ENCODE data around the gene NRP1.

NRP1 gene

DNA sequence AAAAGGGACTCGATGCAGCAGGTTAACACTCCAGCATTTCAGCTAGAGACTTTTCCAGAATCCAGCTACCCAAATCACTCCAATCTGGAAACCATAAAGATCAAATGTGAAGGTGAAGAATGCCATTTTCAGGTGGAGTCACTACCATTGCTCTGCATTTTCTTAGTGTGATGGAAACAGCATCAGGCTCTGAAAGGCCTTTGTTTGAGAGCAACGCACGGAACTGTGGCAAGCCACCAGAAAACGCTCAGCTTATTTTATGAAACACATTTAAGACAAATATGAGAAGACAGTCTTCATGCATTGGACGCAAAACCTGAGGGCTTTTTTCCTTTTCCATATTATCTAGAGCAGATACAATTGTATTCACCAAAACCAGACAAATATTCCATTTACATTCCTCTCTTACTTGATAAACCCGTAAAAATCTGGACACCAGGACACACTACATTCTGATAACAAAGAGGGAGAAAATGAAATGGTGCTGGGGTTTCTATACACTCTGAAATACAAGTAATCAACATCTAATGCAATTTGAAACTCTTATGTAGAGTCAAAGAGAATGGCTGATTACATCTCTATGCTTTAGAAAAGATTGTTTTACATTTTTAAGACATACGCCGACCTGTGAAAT lies 99.1 kb downstream of the NRP1 start:
- Histone ChIP-seq H3K4me2 (ENCODE audit: low read depth, low read length) (no peak overlapping the region), H2AFZ (ENCODE audit: low read length) (no peak overlapping the region), H3F3A (ENCODE audit: insufficient read depth, low read length) (no peaks in the 10 kb centered on the region), H3K4me3 (ENCODE audit: low read length) (no peak overlapping the region), H3K27me3 (replicated peaks; ENCODE audit: insufficient read depth, low read length) (no peaks in the 10 kb centered on the region), H3K4me1 (ENCODE audit: low read length) (no peaks in the 10 kb centered on the region), H4K20me1 (ENCODE audit: insufficient read depth, low read length) (no peaks in the 10 kb centered on the region), H3K27ac (ENCODE audit: low read length) (no peak overlapping the region), H3K9me2 (replicated peaks; ENCODE audit: insufficient read depth, low read length) (no peaks in the 10 kb centered on the region), H3K9me3 (replicated peaks; ENCODE audit: insufficient read depth, low read length) (no peaks in the 10 kb centered on the region), H3K79me2 (ENCODE audit: low read length) (no peaks in the 10 kb centered on the region), H3K9ac (ENCODE audit: low read length) (no peak overlapping the region), H3K36me3 (replicated peaks; ENCODE audit: insufficient read depth, low read length) (no peaks in the 10 kb centered on the region)
- TF ChIP-seq CTCF (IDR thresholded peaks at IDR 0.05; ENCODE audit: low read length): no peak
- TF ChIP-seq EZH2 (optimal IDR thresholded peaks at IDR 0.05; ENCODE audit: low read depth, low read length): no peak
- TF ChIP-seq EZH2phosphoT487 (IDR thresholded peaks at IDR 0.05; ENCODE audit: low read length): no peak
- DNase-seq: no peak

DNA sequence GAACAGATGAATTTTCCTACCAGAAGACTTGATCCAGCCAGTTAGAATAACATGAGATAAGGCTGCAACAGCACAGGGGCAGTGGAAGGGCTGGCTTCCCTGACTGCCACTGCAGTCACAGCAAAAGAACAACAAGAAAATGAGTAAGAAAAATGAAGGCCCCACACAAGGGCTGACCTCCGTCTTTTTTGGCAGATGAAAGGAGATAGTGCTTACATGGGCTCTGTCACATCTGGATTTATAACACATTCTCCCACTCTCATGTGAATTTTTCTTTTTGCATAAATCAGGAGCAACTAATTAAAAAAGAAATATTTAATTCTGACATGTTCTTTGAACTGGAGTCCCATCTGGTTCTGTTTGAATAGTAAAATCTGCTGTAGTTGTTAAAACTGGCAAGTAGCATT lies 99.6 kb downstream of the NRP1 start:
- TF ChIP-seq CTCF (IDR thresholded peaks at IDR 0.05; ENCODE audit: low read length) (no peak), EZH2 (optimal IDR thresholded peaks at IDR 0.05; ENCODE audit: low read depth, low read length) (no peak)
- no peaks in the 10 kb centered on the region for H3K27me3 ChIP-seq (replicated peaks; ENCODE audit: insufficient read depth, low read length)
- no peaks in the 10 kb centered on the region for H3K9me3 ChIP-seq (replicated peaks; ENCODE audit: insufficient read depth, low read length)
- H3K9me2 ChIP-seq (replicated peaks; ENCODE audit: insufficient read depth, low read length): no peaks in the 10 kb centered on the region
- DNase-seq: no peak
- H4K20me1 ChIP-seq (ENCODE audit: insufficient read depth, low read length): no peaks in the 10 kb centered on the region
- no peaks in the 10 kb centered on the region for H3F3A ChIP-seq (ENCODE audit: insufficient read depth, low read length)
- H3K4me1 ChIP-seq (ENCODE audit: low read length): no peaks in the 10 kb centered on the region
- H2AFZ ChIP-seq (ENCODE audit: low read length): no peak overlapping the region
- H3K9ac ChIP-seq (ENCODE audit: low read length): no peak overlapping the region
- H3K79me2 ChIP-seq (ENCODE audit: low read length): no peaks in the 10 kb centered on the region
- no peak overlapping the region for H3K4me2 ChIP-seq (ENCODE audit: low read depth, low read length)
- no peak overlapping the region for H3K4me3 ChIP-seq (ENCODE audit: low read length)
- H3K36me3 ChIP-seq (replicated peaks; ENCODE audit: insufficient read depth, low read length): no peaks in the 10 kb centered on the region
- no peak overlapping the region for H3K27ac ChIP-seq (ENCODE audit: low read length)

- no peak overlapping the region for H3K4me3 ChIP-seq (ENCODE audit: low read length)
- H3K4me1 ChIP-seq (ENCODE audit: low read length): no peaks in the 10 kb centered on the region
- DNase-seq: no peak
- no peaks in the 10 kb centered on the region for H3K79me2 ChIP-seq (ENCODE audit: low read length)
- H3K9me2 ChIP-seq (replicated peaks; ENCODE audit: insufficient read depth, low read length): no peaks in the 10 kb centered on the region
- H4K20me1 ChIP-seq (ENCODE audit: insufficient read depth, low read length): no peaks in the 10 kb centered on the region
- no peak overlapping the region for H3K4me2 ChIP-seq (ENCODE audit: low read depth, low read length)
- no peak overlapping the region for H3K27ac ChIP-seq (ENCODE audit: low read length)
- no peak overlapping the region for H2AFZ ChIP-seq (ENCODE audit: low read length)
- no peaks in the 10 kb centered on the region for H3F3A ChIP-seq (ENCODE audit: insufficient read depth, low read length)
- H3K27me3 ChIP-seq (replicated peaks; ENCODE audit: insufficient read depth, low read length): no peaks in the 10 kb centered on the region
- H3K36me3 ChIP-seq (replicated peaks; ENCODE audit: insufficient read depth, low read length): no peaks in the 10 kb centered on the region
- H3K9ac ChIP-seq (ENCODE audit: low read length): no peak overlapping the region
- TF ChIP-seq EZH2 (optimal IDR thresholded peaks at IDR 0.05; ENCODE audit: low read depth, low read length) (no peak), CTCF (IDR thresholded peaks at IDR 0.05; ENCODE audit: low read length) (no peak), EZH2phosphoT487 (IDR thresholded peaks at IDR 0.05; ENCODE audit: low read length) (no peak)
- H3K9me3 ChIP-seq (replicated peaks; ENCODE audit: insufficient read depth, low read length): no peaks in the 10 kb centered on the region
Measured at GRCh38 chr10:33233635-33234034, 100.8 kb downstream of the NRP1 start.
